ENCODE data around the gene OR7G3.

The OR7G3 gene

GRCh38 chr19:9140159-9140874, 13.6 kb upstream of the OR7G3 start, which contains the start of gene ZNF317:
Gene ZNF317 (plus strand): TSS chr19:9140397. CDS start chr19:9156017, 15,620 bp downstream.
- H3K4me3 ChIP-seq (ENCODE audit: low read length), result peak within 1 kb of the TSS; percentile 82

GRCh38 chr19:9139609-9140158, 12.9 kb upstream of the OR7G3 start:
- H3K4me3 ChIP-seq (ENCODE audit: low read length), result peak overlapping the region; percentile 82

More at GRCh38 chr19:9140159-9140874, 13.6 kb upstream of the OR7G3 start, which contains the start of gene ZNF317:
- TF ChIP-seq ZNF274 (IDR thresholded peaks at IDR 0.05; ENCODE audit: low read depth, low read length), result no peak

GRCh38 chr19:9132422-9132821, 5.7 kb upstream of the OR7G3 start:
- H3K4me3 ChIP-seq (ENCODE audit: low read length), result no peak overlapping the region
- no peak for TF ChIP-seq ZNF274 (IDR thresholded peaks at IDR 0.05; ENCODE audit: low read depth, low read length)

More at GRCh38 chr19:9139609-9140158, 12.9 kb upstream of the OR7G3 start:
- TF ChIP-seq ZNF274 (IDR thresholded peaks at IDR 0.05; ENCODE audit: low read depth, low read length), result no peak

DNA sequence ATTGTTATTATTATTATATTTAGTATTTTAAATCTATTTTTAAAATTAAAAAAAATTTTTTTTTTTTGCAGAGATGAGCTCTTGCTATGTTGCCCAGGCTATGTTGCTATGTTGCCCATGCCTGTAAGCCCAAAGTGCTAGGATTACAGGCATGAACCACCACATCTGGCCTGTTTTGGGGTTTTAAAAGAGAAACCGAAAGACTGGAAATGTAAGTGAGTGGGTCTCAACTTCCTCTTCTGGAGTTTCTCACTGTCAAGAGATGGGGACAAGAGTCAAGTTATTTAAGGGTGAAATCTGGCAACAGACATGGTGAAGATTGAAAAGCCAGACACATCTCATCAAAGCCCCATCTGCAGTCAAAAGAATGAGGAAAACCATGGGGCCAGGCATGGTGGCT, 4.2 kb upstream of the OR7G3 start:
- H3K4me3 ChIP-seq (ENCODE audit: low read length), result no peak overlapping the region
- TF ChIP-seq ZNF274 (IDR thresholded peaks at IDR 0.05; ENCODE audit: low read depth, low read length), result no peak

GRCh38 chr19:9128171-9128570, 1.4 kb upstream of the OR7G3 start:
- H3K4me3 ChIP-seq (ENCODE audit: low read length), result no peak overlapping the region
- no peak for TF ChIP-seq ZNF274 (IDR thresholded peaks at IDR 0.05; ENCODE audit: low read depth, low read length)

GRCh38 chr19:9116547-9116946, 10.2 kb downstream of the OR7G3 start:
- no peak overlapping the region for H3K4me3 ChIP-seq (ENCODE audit: low read length)
- no peak for TF ChIP-seq ZNF274 (IDR thresholded peaks at IDR 0.05; ENCODE audit: low read depth, low read length)

DNA sequence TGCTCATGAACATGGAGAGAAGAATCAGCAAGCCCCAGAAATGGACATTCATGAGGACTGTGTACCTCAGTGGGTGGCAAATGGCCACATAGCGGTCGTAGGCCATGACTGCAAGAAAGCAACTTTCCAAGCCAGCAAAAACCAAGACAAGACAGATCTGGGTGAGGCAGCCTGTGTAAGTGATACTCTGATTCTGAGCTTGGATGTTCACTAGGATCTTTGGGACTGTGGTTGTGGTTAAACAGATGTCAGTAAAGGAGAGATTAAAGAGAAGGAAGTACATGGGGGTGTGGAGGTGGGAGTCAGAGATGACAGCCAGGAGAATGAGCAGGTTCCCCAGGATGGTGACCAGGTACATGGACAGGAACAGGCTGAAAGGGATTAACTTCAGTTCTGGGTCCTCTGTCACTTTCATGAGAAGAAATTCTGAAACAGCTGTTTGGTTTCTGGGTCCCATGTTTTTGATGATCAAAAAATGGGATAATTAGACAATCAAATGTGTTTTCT, 11.4 kb downstream of the OR7G3 start, which contains the start of gene OR7G1:
OR7G1 (minus strand) TSS at position 457 of the 507 bp plus-strand sequence; CDS start at position 457, 0 bp downstream.
- no peak for TF ChIP-seq ZNF274 (IDR thresholded peaks at IDR 0.05; ENCODE audit: low read depth, low read length)
- no peak within 1 kb of the TSS for H3K4me3 ChIP-seq (ENCODE audit: low read length)

- no peak for TF ChIP-seq ZNF274 (IDR thresholded peaks at IDR 0.05; ENCODE audit: low read depth, low read length)
- no peak overlapping the region for H3K4me3 ChIP-seq (ENCODE audit: low read length)
These were observed 16.8 kb downstream of the OR7G3 start for GRCh38 chr19:9109959-9110358.

GRCh38 chr19:9107375-9107774, 19.4 kb downstream of the OR7G3 start, which contains the start of gene OR7G2:
Gene OR7G2 (minus strand): TSS chr19:9107475. CDS start chr19:9103243, 4,232 bp downstream.
- TF ChIP-seq ZNF274 (IDR thresholded peaks at IDR 0.05; ENCODE audit: low read depth, low read length), result no peak
- H3K4me3 ChIP-seq (ENCODE audit: low read length), result no peak within 1 kb of the TSS

DNA sequence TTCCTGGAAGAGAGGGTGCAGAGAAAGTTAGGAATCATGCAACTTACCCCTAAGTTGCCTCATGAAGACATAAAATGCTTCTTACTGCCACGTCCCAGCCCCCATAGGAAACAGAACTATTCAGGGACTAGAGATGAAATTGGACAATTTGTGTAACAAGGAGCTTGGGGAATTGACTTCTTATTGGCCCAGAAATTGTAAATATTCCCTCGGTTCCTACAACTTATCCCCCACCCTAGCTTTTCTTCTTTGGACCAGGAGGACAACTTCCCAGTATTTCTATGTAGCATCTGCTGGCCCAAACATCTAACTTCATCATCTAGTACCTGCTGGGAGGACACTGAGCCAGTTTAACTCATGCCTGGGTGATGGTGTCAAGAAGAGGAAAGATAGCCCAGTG, 40.0 kb downstream of the OR7G3 start, which contains the start of gene OR1M1:
OR1M1 (plus strand) TSS at position 301 of the 400 bp plus-strand sequence. CDS start 6,184 bp downstream, outside the sequence.
- no peak for TF ChIP-seq ZNF274 (IDR thresholded peaks at IDR 0.05; ENCODE audit: low read depth, low read length)
- no peak within 1 kb of the TSS for H3K4me3 ChIP-seq (ENCODE audit: low read length)

DNA sequence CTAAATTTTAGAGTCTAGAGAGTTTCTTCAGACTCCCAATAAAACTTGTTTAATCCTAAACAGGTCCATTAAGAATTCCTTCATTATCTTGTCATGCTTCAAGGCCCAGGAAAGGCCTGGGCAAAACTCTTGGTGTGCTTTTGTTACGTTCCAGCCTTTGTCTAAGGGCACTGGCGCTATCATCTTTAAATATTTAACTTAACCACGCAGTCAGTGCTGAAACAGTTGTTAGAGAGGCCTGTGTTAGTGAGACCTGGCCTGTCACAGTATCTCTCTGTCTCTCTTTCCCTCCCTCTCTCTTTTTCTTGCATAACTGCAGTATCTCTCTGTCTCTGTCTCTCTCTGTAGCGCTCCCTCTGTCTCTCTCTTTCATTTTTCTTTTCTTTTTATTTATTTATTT, 48.1 kb downstream of the OR7G3 start:
- TF ChIP-seq ZNF274 (IDR thresholded peaks at IDR 0.05; ENCODE audit: low read depth, low read length), result no peak
- no peak overlapping the region for H3K4me3 ChIP-seq (ENCODE audit: low read length)

DNA sequence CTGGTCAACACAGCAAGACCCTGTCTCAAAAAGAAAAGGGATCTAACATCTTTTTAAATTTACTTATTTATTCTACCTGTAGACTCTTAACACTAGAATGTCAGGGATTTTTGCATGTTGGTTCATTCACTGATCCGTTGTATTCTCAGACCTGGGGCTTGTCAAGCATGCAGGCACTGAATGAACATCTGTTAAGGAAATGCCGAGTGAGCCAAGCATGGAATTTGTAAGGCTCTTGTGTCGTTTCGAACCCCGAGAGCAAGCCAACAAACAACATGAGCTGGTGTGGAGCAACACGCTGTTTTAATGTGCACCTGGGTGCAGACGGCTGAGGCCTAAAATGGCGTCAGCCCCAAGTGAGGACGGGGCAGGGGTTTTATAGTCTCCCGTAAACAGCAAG, 49.8 kb downstream of the OR7G3 start:
- no peak overlapping the region for H3K4me3 ChIP-seq (ENCODE audit: low read length)
- TF ChIP-seq ZNF274 (IDR thresholded peaks at IDR 0.05; ENCODE audit: low read depth, low read length), result no peak

All from GM08714 (cell line).